Upper lobe of left lung (tissue), 6 donors: ENCODE measurements around the gene SRGAP2C. TPM values are rescaled to one million over a fixed set of nuclear protein-coding genes. Genes with fewer than 3 reads are reported as not detected.
A peak's percentile ranks its signal among the peaks of the same experiment; 100 is the strongest.
"Not testable (repeated sequence)": the region's sequence is repeated elsewhere in the genome, so short reads cannot be mapped to it uniquely, and the experiment has no call there.

Experiments used
- ATAC-seq, 2 donors: fragments of 200-7000 bp; cut with Tn5 transposase; one replicate each; pipeline ENCODE4 v1.9.1; 2022; ENCODE audit warnings: mild to moderate bottlenecking in 2 of 2, moderate library complexity in 2 of 2; ENCODE audit not compliant: low FRiP score in 2 of 2
- DNase-seq, 2 donors: peaks; one replicate each; pipeline ENCODE4 v3.0.0-alpha.2; 2019 to 2020
- H3K27ac ChIP-seq, 4 donors: fragments of 200-600 bp; sonication (generic); one replicate each; pipeline ENCODE4 v1.5.1; 2016 to 2019
- H3K27me3 ChIP-seq, 4 donors: fragments of 200-600 bp; sonication (generic); one replicate each; pipeline ENCODE4 v1.5.1; 2017 to 2019
- H3K36me3 ChIP-seq, 4 donors: fragments of 200-600 bp; sonication (generic); one replicate each; pipeline ENCODE4 v1.5.1; 2016 to 2019
- H3K4me1 ChIP-seq, 4 donors: fragments of 200-600 bp; sonication (generic); one replicate each; pipeline ENCODE4 v1.5.1; 2018 to 2019
- H3K4me3 ChIP-seq, 4 donors: fragments of 200-600 bp; sonication (generic); one replicate each; pipeline ENCODE4 v1.5.1; 2017 to 2019; ENCODE audit warnings: mild to moderate bottlenecking in 2 of 4, moderate library complexity in 1 of 4
- H3K9me3 ChIP-seq, 4 donors: fragments of 200-600 bp; sonication (generic); one replicate each; pipeline ENCODE4 v1.5.1; 2018 to 2019
- WGBS, 2 donors: methylation state at CpG; one replicate each; pipeline ENCODE4 v1.1.5; 2017 to 2018; 5-methylcytosine and 5-hydroxymethylcytosine counted together
- total RNA-seq, 6 donors: library from RNA; depleted of rRNA in 4 of 6; stranded (reverse); fragments of >200 nt in 4 of 6; gene quantifications; one replicate each; pipeline versions ENCODE4 v1.1.0 to v1.2.1, GENCODE V29; 2016 to 2021
- donor health status: DM: no; HTN: no; CAD: no; lungs with moderate emphysema.
- donor health status: DM: no; HTN: yes; CAD: no; lungs with severe emphysema.

The SRGAP2C gene
- total RNA-seq, 6 donors from 2014 or later = 16.0 to 37.8 (median 35.8) TPM

DNA sequence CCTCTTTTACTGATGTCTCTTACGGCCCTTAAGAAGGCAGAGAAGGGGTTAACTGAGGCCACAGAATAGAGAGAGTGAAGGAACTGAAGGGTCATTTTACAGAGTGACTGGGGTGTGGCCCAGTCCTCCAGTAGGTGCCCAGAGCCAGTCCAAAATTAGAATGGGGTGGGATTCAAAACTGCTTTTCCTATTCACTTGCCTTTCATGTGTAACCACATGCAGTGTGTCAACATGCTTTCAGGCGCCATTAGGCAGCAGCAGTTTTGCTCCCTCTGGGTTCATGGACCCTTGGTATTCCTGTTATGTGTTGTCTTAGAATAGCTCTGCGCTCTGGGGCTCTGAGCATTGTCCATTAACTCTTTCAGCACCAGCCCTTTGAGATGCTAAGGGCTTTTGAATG is 123.0 kb downstream of the SRGAP2C start:
- not testable (repeated sequence) for H3K4me1 ChIP-seq, H3K9me3 ChIP-seq, H3K27ac ChIP-seq, ATAC-seq, H3K4me3 ChIP-seq, DNase-seq, H3K27me3 ChIP-seq, H3K36me3 ChIP-seq
- 78% methylated on average over 1 of the region's 3 CpGs; no CpG with 5 or more reads in 1 of the 2 donors for WGBS, 2 donors

DNA sequence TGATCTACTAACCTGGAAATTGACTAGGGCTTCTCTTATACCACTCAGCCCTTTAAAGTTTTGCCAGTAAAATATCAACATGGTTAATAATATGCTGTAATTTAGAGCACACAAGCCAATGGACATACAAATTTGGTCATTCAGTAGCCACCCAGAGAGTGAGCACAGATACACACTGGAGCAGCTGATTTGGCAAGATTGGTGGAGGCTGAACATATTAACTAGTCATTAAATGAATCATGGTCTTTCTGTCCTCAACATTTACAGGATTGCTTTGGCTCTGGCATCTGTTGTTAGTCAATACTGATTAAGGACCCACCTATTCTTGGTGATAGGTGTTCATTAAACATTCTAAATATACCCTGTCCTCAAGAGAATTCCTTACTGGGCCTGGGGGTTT is 130.7 kb downstream of the SRGAP2C start:
- not testable (repeated sequence) for DNase-seq, H3K27me3 ChIP-seq, H3K27ac ChIP-seq, H3K4me3 ChIP-seq, H3K36me3 ChIP-seq, H3K4me1 ChIP-seq, H3K9me3 ChIP-seq
- ATAC-seq = peak in 1 of 2 donors; percentile 77

DNA sequence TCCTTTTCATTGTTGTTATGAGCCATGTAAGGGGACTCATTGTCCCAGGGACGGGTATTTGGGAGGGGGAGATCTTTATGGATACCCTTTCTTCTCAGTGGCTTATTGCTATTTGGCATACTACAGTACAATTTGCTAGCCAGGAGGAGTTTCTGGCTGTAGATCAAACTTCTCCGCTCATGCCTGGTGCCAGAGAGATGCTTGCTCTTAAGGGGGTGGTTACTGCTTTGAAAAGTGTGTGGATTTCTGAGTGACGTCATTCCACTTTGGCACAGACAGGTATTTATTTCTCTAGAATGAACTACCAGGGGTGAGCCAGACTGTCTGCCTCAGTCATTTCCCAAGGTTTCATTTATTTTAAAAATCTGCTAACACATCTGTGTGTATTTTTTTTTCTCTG is 131.3 kb downstream of the SRGAP2C start:
- H3K4me3 ChIP-seq, H3K36me3 ChIP-seq, H3K4me1 ChIP-seq, H3K9me3 ChIP-seq, DNase-seq, H3K27me3 ChIP-seq, H3K27ac ChIP-seq: not testable (repeated sequence)
- peak in 1 of 2 donors; percentile 24 for ATAC-seq
- 73% methylated on average over 2 of the region's 3 CpGs; no CpG with 5 or more reads in 1 of the 2 donors for WGBS, 2 donors

DNA sequence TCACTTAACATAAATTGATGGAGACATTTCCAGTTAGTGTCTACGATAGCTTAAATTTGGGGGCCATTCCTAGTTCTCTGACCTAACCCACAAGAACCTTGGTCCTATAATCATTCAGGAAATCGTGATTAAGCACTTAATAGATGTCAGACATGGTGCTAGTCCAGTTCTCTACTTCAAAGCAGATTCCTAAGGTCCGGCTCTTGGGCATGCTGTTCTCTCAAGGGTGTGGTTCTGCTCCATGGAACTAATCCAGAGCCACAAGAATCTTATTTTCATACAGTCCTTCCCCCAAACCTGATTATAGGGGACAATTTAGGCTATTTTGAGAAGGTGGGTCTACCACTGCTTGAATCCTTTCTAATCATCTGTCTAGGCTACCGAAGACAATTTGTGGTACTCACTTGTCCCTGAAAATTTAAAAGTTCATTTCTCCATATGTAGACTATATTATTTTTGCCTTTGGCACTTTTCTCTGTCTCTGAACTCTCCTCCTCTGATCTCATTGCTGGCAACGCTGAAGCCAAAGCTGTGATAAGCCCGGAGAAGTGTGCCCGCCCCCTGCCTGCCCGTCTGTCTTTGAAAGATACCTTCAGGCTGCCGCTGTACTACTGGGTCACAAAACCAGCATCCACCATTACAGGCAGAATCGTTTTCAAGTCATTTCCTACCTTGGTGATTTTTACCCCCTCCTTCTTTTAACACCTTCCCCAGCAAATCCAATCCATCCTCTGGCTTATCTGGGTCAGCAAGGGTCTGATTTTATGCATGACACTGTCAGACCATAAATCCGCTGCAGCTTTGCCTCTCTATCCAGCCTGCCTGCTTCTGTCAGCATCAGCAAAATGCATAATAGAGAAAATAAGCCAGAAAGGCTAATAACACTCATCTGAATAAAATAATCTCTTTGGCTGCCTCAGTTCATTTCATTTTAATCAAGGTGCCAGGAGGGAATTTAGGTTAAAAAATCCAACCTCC is 133.0 kb downstream of the SRGAP2C start:
- not testable (repeated sequence) for H3K27me3 ChIP-seq, H3K4me3 ChIP-seq, H3K9me3 ChIP-seq, H3K4me1 ChIP-seq, H3K27ac ChIP-seq, H3K36me3 ChIP-seq
- ATAC-seq = peak in 1 of 2 donors; percentile 64
- no CpG with 5 or more reads among the region's 11 CpGs for WGBS, 2 donors
- DNase-seq = peak in 1 of 2 donors; percentile 6

DNA sequence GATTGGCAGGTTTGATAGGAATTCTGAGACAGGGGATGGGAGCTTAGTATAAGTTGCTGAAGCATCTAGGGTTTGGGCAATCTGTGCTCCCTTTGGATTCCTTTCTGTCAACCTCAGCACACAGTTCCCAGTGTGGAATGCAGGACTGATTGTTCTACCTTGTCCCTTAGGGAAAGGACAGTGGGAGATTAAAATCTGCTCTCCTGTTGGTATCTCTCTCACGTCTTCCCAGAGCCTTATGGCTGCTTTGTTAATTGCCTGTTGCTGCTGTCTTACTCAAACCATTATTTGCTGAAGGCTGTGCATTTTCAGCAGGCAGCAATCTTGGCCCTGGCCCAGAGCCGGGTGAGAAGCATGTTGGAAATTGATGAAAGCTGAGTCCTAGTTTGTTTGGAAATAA is 133.9 kb downstream of the SRGAP2C start:
- not testable (repeated sequence) for DNase-seq, ATAC-seq, H3K27ac ChIP-seq

DNA sequence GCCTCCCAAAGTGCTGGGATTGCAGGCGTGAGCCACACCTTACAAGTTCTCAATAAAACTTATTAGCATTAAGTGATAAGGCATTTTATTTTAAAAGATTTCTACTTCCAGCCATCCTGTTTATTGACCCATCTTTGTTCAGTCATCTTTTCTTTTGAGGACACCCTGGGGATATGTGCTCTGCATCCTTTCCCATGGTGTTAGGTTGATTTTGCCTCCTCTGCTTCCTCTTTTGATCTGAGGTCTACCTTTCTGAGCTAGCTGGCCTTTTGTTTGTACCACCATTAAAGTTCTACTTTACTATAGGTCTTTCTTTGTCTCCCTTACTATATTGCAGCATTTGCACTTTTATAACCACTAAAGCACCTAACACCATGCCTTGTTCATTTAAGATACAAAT is 136.9 kb downstream of the SRGAP2C start:
- H3K9me3 ChIP-seq, H3K36me3 ChIP-seq, DNase-seq, H3K27ac ChIP-seq, ATAC-seq, H3K27me3 ChIP-seq, H3K4me3 ChIP-seq, H3K4me1 ChIP-seq: not testable (repeated sequence)
- WGBS, 2 donors = no CpG with 5 or more reads among the region's 1 CpG

More for the DNA sequence above, 133.9 kb downstream of the SRGAP2C start:
- H3K9me3 ChIP-seq, H3K36me3 ChIP-seq, H3K27me3 ChIP-seq, H3K4me3 ChIP-seq, H3K4me1 ChIP-seq: not testable (repeated sequence)
- WGBS, 2 donors = 20% methylated on average over 1 of the region's 2 CpGs; no CpG with 5 or more reads in 1 of the 2 donors

DNA sequence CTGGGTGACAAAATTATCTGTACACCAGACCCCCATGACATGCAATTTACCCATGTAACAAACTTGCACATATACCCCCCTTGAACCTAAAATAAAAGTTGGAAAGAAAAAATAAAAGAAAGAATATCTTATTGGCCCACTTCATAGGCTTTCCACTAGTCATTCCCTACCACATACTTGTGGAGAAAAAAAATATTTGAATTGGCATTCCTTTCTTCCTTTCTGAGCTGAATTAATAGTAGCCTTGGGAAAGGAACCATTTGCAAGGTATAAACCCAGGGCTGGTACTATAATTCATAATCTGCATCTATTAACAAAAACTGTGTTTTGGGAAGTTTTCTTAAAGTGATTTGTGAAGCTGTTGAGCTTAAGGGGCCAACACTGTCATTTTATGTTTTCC is 140.0 kb downstream of the SRGAP2C start:
- not testable (repeated sequence) for ATAC-seq

DNA sequence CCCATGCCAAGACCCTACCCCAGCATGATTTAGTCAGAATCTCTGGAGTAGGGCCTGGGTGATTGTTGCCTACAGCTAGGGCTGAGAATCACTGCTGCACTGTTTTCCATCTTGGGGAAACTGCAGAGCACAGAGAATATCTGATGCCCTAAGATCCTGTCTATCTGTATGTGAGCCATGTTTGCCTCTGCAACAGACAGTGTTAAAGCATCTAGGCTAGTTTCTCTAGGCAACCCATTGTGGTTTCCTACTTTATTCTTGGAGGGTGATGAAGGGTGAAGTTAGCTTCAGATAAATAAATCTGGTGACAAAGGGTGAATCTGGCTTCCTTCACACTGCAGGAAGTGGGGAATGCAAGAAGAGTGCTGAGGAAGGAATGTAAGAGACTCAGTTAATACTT is 147.4 kb downstream of the SRGAP2C start:
- not testable (repeated sequence) for DNase-seq, ATAC-seq, H3K36me3 ChIP-seq, H3K4me3 ChIP-seq, H3K27me3 ChIP-seq, H3K9me3 ChIP-seq, H3K27ac ChIP-seq, H3K4me1 ChIP-seq

More for the DNA sequence above, 140.0 kb downstream of the SRGAP2C start:
- H3K27ac ChIP-seq, H3K4me3 ChIP-seq, H3K36me3 ChIP-seq, H3K27me3 ChIP-seq, DNase-seq, H3K9me3 ChIP-seq, H3K4me1 ChIP-seq: not testable (repeated sequence)

DNA sequence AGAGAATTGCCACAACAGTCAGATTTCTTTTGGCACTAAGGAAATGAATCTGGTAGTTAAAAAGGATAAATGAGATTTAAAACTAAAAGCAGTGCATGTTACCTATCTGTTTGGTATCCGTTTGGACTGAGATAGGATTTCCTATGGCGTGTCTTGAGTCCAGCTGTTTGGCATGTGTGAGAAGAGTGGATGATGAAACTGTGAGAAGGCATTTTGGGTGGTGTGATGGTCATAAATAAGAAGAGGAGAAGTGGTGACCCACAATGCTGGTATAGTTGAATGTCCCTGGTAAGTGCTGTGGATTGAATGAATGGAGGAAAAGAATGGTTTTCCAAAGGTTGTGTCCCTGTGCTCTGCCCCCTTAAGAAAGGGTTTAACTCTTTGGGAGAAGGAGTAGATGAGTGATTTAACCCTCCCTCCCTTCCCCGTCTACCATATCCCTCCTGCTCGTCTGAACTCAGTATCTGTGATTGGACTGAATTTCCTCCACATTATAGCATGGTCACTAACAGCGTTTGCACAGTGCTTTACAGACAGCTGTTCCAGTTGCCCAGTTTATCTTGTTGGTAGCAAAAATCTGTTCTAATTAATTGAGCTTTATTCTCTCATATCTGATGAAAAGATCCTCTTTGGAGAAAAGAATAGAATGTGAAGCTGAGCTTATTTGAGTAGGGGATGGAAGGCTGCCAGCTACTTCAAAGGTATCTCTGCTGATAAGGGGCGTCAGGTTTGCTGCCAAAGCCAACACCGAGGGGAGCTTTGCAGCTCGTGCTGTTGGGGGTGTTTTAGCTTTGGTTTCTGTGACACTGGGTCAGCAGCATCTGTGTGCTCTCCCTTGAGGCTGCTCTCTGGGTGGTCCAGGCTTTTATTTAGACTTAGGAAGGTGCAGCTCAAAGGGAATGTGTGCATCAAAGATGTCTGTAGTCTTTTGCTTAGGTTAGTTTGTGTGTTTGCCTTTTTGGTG is 148.1 kb downstream of the SRGAP2C start:
- H3K9me3 ChIP-seq, DNase-seq, H3K4me1 ChIP-seq, H3K36me3 ChIP-seq, ATAC-seq, H3K4me3 ChIP-seq, H3K27ac ChIP-seq, H3K27me3 ChIP-seq: not testable (repeated sequence)
- no CpG with 5 or more reads among the region's 8 CpGs for WGBS, 2 donors

DNA sequence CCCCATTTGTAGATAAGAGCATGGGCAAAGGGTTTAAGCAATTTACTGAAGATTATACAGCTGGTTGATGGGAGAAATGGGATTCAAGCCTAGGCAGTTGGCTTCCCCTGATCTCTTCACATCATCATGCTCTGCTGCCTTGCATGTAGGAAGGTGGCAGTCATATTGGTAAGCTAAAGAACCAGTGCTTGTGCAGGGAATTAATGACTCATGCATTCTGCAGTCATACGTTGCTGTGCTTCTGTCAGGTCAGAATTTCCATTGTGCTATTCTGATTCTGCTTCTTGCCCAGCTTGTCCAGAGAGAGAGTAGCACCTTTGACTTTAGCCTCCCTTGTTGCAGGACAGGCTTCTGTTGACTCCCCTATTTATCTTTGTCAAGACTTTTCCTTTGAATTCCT is 153.2 kb downstream of the SRGAP2C start:
- not testable (repeated sequence) for H3K27ac ChIP-seq, H3K4me1 ChIP-seq, DNase-seq, H3K27me3 ChIP-seq, H3K4me3 ChIP-seq, H3K36me3 ChIP-seq, H3K9me3 ChIP-seq
- WGBS, 2 donors = no CpG with 5 or more reads among the region's 1 CpG
- peak in 1 of 2 donors; percentile 42 for ATAC-seq

DNA sequence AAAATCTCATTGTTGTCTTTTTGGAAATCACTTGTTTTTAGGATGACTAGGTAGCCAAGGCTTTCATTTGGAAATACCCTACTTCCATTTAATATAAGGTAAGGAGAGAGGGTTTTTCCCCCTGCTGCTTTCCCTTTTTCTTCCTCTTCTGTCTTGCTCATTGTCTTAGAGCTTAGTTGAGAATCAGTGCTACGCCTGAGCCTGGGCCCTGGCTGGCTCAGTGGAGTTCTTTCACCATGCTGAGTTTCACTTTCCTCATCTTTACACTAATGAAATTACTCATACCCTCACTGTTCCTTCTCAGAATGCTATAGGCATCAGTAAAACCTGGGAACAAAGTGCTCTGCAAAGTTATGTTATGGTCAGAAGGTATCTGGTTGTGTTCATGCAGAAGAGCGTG is 154.8 kb downstream of the SRGAP2C start:
- no CpG with 5 or more reads among the region's 2 CpGs for WGBS, 2 donors
- not testable (repeated sequence) for DNase-seq, ATAC-seq, H3K9me3 ChIP-seq, H3K27ac ChIP-seq, H3K27me3 ChIP-seq, H3K4me3 ChIP-seq, H3K4me1 ChIP-seq, H3K36me3 ChIP-seq

DNA sequence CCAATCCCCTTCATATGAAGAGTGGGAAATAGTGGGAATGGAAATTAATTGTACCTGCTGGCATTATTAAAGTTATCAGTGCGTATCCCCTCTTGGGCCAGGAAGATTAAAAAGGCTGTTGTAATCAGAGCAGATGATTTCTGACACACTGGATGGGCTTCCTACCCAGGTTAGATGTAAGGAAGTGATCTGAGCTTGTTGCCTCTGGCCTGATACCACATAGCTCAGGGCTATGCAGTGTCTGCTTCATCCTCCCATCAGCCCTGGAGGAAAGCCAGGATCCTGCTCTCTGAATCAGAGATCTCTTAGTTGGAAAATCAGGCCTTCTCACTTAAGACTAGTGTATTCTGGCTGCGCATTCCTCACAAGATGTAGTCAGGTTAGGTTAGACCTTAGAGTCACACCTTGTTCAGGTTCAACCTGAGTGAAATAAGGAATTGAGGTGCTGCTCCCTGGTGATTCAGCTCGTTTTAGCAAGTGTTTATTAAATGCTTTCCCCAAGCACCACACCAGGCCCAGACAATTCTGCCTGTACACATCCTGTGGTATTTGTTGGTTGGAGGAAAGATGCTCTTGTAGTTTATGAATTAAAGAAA is 158.6 kb downstream of the SRGAP2C start:
- not testable (repeated sequence) for H3K27ac ChIP-seq, H3K27me3 ChIP-seq, H3K4me1 ChIP-seq, H3K9me3 ChIP-seq, H3K4me3 ChIP-seq, DNase-seq, H3K36me3 ChIP-seq, ATAC-seq
- WGBS, 2 donors = 93% methylated on average over 1 of the region's 3 CpGs
